GM06990 (cell line): ENCODE data around the gene BPIFB2.

Source experiments
- DNase-seq: peaks from one replicate; pipeline ENCODE4 v3.0.0-alpha.2; 2011; ENCODE audit not compliant: insufficient read length; ENCODE audit errors: extremely low read depth
- H3K27me3 ChIP-seq: replicated peaks from 2 replicates; pipeline ENCODE4 v1.6.0; 2011; ENCODE audit warnings: low read length; ENCODE audit not compliant: control insufficient read depth, insufficient read depth
- H3K36me3 ChIP-seq: 2 replicates; pipeline ENCODE4 v1.5.1; 2011; ENCODE audit warnings: low read length; ENCODE audit not compliant: control insufficient read depth, insufficient read depth
- H3K4me3 ChIP-seq: replicated peaks from 2 replicates; pipeline ENCODE4 v1.5.1; 2011; ENCODE audit warnings: low read depth, mild to moderate bottlenecking, control low read depth, low read length
- TF ChIP-seq, protein P1 (sequence below): IDR thresholded peaks from 2 replicates; pipeline ENCODE4 v1.5.1; 2011; ENCODE audit warnings: low read length, control low read depth, mild to moderate bottlenecking, inconsistent platforms; ENCODE audit not compliant: insufficient read depth, poor library complexity, severe bottlenecking

Gene BPIFB2

DNA sequence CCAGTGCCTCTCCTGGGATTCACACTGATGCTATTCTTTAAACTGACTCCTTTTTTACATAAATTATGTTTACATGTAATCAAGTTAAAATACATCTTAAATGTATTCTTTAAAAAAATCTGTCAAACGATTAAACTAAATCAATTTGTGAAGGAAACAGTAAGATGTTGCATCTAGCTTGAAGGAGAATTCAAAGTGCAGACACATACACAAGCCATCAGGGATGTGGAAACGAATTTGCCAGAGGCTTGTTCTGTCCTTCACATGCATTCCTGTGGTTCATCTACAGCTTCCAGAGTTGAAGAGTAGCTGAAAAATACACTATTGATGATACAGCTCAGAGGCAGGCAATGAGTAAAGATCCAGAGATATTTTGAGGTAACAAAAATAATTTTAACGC is 38.9 kb downstream of the BPIFB2 start:
- Histone ChIP-seq H3K4me3 (no peak overlapping the region), H3K27me3 (no peaks in the 10 kb centered on the region; the same call in none of the 2 replicates), H3K36me3 (no peaks in the 10 kb centered on the region)
- no peak for DNase-seq
- TF ChIP-seq, protein P1, sequence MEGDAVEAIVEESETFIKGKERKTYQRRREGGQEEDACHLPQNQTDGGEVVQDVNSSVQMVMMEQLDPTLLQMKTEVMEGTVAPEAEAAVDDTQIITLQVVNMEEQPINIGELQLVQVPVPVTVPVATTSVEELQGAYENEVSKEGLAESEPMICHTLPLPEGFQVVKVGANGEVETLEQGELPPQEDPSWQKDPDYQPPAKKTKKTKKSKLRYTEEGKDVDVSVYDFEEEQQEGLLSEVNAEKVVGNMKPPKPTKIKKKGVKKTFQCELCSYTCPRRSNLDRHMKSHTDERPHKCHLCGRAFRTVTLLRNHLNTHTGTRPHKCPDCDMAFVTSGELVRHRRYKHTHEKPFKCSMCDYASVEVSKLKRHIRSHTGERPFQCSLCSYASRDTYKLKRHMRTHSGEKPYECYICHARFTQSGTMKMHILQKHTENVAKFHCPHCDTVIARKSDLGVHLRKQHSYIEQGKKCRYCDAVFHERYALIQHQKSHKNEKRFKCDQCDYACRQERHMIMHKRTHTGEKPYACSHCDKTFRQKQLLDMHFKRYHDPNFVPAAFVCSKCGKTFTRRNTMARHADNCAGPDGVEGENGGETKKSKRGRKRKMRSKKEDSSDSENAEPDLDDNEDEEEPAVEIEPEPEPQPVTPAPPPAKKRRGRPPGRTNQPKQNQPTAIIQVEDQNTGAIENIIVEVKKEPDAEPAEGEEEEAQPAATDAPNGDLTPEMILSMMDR = no peak

DNA sequence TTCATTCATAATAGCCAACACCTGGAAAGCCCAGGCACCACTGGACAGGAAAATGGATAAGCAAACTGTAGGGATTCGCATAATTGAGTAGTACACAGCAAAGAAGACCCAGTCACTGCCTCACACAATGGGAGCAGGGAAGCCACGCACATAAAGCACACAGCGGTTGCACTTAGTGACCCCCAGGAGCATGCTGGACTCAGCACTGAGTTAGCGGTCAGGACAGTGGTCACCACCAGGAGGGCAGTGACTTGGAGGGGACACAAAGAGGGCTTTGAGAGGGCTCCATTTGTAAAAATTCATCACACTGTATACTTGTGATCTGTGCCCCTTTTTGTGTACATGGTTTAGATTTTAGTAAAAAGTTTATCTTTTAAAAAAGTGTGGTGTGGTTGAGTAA is 43.8 kb downstream of the BPIFB2 start:
- DNase-seq = no peak
- TF ChIP-seq, protein P1 = no peak
- no peaks in the 10 kb centered on the region for H3K36me3 ChIP-seq
- H3K4me3 ChIP-seq = no peak overlapping the region
- no peaks in the 10 kb centered on the region; the same call in 1 of the 2 replicates for H3K27me3 ChIP-seq

DNA sequence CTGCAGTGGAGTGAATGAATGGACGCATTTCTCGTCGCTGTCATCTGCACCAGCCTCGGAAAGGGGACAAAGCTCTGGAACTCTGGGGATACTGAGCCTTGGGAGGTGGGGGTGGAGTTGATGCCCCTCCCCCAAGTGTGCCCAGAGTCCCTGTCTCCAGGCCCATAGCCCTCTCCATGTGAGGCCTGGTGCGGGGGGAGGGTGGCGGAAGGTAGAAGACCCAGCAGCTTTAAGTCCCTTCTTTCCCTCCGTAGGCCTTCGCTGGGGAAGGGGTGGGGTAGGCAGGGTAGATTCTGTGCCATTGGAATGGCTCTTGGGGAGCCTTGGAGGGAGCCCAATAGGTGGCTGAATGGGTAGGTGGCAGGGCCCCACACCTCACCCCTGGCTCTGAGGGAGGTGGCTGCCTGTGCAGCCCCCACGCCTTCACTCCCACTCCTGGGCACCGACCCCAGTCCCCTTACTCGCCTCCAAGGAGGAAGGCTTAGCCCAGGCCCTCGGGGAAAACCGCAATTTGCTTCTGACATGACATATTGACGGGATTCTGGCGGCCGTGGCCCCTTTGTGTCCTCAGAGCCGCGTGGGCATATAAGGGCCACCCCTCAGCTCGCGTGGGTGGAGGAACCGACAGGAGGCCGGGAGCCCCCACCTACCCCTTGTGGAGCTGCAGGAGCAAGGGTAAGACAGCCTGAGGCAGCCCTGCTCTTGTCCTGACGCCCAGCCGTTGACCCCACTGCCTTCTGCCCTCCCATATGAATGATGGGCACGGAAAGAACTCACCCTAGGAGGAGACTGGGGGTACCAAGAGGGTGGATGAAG is 46.0 kb downstream of the BPIFB2 start, which contains the start of gene BPIFB3:
BPIFB3 (plus strand) TSS at position 613 of the 816 bp plus-strand sequence. CDS start 1,533 bp downstream, outside the sequence.
- H3K27me3 ChIP-seq = no peaks in the 10 kb centered on the region
- TF ChIP-seq, protein P1 = no peak
- H3K4me3 ChIP-seq = no peak within 1 kb of the TSS
- DNase-seq = no peak
- no peaks in the 10 kb centered on the region for H3K36me3 ChIP-seq

DNA sequence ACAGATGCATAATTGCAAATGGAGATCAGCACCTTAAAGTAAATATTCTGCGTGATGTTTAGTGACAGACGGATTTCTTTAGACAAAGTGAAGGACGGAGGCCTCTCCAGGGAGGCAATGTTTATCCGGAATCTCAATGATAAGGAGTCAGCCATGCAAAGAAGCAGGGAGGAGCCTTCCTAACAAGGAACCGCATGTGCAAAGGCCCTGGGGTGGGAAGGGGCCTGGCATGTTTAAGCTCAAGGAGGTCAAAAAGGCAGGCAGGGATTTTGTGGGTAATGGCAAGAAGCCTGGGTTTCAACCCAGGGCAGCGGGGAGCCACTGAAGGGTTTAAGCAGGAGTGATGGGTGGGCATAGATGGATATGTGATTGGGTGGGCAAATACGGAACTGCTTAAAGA is 46.9 kb downstream of the BPIFB2 start:
- no peak for DNase-seq
- Histone ChIP-seq H3K4me3 (no peak overlapping the region), H3K36me3 (no peaks in the 10 kb centered on the region), H3K27me3 (no peaks in the 10 kb centered on the region)
- TF ChIP-seq, protein P1 = no peak

GRCh38 chr20:33054791-33055190 is 47.3 kb downstream of the BPIFB2 start:
- Histone ChIP-seq H3K27me3 (no peaks in the 10 kb centered on the region), H3K36me3 (no peaks in the 10 kb centered on the region), H3K4me3 (no peak overlapping the region)
- TF ChIP-seq, protein P1 = no peak
- DNase-seq = no peak
